Ovary (tissue), 9 donors: Measurements from ENCODE around the gene POLDIP3. TPM values are rescaled to one million over a fixed set of nuclear protein-coding genes. Genes with fewer than 3 reads are reported as not detected.

Source experiments
- DNase-seq, 5 donors: peaks; one replicate each; pipeline ENCODE4 v3.0.0-alpha.2; 2019 to 2020
- H3K27ac ChIP-seq, 2 donors: fragments of 200-600 bp; one replicate each; pipeline versions ENCODE4 v1.5.1 to v1.8.0; 2019 to 2022
- H3K27me3 ChIP-seq: fragments of 200-600 bp; one replicate; pipeline ENCODE4 v1.8.0; 2022
- H3K36me3 ChIP-seq: fragments of 200-600 bp; sonication (generic); one replicate; pipeline ENCODE4 v1.5.1; 2019
- H3K4me1 ChIP-seq: one replicate; pipeline ENCODE4 v1.8.1; 2013; ENCODE audit warnings: mild to moderate bottlenecking, moderate library complexity; ENCODE audit not compliant: insufficient read depth
- H3K4me3 ChIP-seq: fragments of 200-600 bp; sonication (generic); one replicate; pipeline ENCODE4 v1.5.1; 2017
- H3K9me3 ChIP-seq, 2 donors: fragments of 200-600 bp in 1 of 2; sonication (generic) in 1 of 2; one replicate each; pipeline versions ENCODE4 v1.5.1 to v1.8.1; 2013 to 2019; ENCODE audit warnings: mild to moderate bottlenecking in 1 of 2, moderate library complexity in 1 of 2
- CTCF ChIP-seq, 3 donors: fragments of 450-650 bp in 2 of 3; fragments of 200-600 bp in 1 of 3; IDR thresholded peaks; one replicate each; pipeline versions ENCODE4 v1.5.1 to v1.8.0; 2016 to 2022; ENCODE audit warnings: antibody characterized with exemption in 3 of 3, mild to moderate bottlenecking in 1 of 3
- EP300 ChIP-seq: sonication (generic); formaldehyde crosslinking; IDR thresholded peaks from one replicate; pipeline ENCODE4 v1.6.1; 2017; ENCODE audit warnings: antibody characterized with exemption
- POLR2A ChIP-seq: fragments of 450-650 bp; IDR thresholded peaks from one replicate; pipeline ENCODE4 v1.6.1; 2017; ENCODE audit warnings: antibody characterized with exemption, mild to moderate bottlenecking, moderate library complexity
- WGBS, 3 donors: extraction: QIAGEN DNeasy Blood & Tissue Kit in 1 of 3; methylation state at CpG; one replicate each; pipeline versions ENCODE4 v1.1.5 to v1.1.7; 2013 to 2017; 5-methylcytosine and 5-hydroxymethylcytosine counted together
- intact Hi-C, 4 donors: fragments of 100-400 bp; cut with DNase I; formaldehyde crosslinking; loops; one replicate each; pipeline versions ENCODE4 v1.11.0 to v1.15.1; 2022 to 2023
- polyA plus RNA-seq, 2 donors: library from polyadenylated mRNA; stranded (reverse); fragments of 200-250 nt in 1 of 2; fragments of 350-450 nt in 1 of 2; fragmentation: Illumina TruSeq in 1 of 2; extraction: RNeasy Lipid Tissue Mini Kit (QIAGEN cat#74804) in 1 of 2; gene quantifications; one replicate each; pipeline ENCODE4 v1.2.3, GENCODE V29; 2013 to 2014
- total RNA-seq, 7 donors: library from RNA; depleted of rRNA in 2 of 7; stranded (reverse); fragments of >200 nt in 2 of 7; fragmentation: NEBNext Ultra II Directional in 3 of 7; extraction: Animal tissue kit (Norgen Biotek cat#: 25700) in 3 of 7; gene quantifications; one replicate each; pipeline versions ENCODE4 v1.1.0 to v1.2.4, GENCODE V29; 2016 to 2023
- donor health status: DM: no; HTN: no; CAD: no; lungs with moderate emphysema.
- donor health status: DM: no; HTN: no; CAD: no.
- donor health status: Bipolar disorder and iron deficiency.
- donor health status: DM: yes; HTN: yes; CAD: no.
- donor health status: DM: no; HTN: no; CAD: no.
- donor health status: DM: yes; HTN: yes; CAD: no.

POLDIP3 gene
- total and polyA plus RNA-seq, 9 donors: 44.0 to 133 (median 103) TPM

DNA sequence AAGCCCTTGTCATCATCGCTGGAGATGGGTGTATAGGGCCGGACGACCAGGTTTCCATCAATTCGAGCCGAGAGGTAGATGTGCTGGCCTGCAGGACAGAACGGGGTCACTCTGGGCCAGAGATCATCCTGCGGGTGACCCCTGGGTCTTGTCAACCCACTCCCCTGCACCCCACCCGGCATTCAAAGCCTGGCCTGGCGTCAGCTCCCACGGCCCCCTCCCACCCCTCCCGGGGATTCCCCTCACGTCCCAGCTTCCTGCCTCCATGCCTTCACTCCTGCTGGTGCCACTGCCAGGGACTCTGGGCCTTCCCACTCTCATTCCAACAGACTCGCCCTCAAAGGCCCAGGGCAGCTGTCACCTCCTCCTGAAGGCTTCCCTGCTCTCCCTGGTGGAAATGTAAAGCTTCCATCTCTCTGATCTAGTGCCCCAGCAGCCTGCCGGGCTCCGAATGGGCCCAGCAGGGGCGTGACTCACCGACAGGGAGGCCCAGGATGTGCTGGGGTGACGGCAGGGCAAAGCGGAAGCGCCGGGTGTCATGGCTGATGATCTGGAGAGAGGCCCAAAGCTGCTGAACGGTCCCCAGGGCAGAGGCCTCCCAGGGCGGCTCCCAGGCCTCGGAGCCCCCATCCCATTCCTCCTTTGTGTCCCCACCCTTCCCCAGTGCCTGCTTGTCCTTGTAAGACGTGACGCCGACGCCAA, 16.4 kb upstream of the POLDIP3 start:
- no peaks in the 10 kb centered on the region for H3K36me3 ChIP-seq
- H3K4me3 ChIP-seq: no peak overlapping the region
- no peak for DNase-seq
- no peaks in the 10 kb centered on the region for H3K27me3 ChIP-seq
- H3K9me3 ChIP-seq: no peaks in the 10 kb centered on the region
- intact Hi-C loops: no loop called here
- no peak for TF ChIP-seq POLR2A
- TF ChIP-seq CTCF (IDR thresholded peaks at IDR 0.05): no peak
- TF ChIP-seq EP300: no peak
- peaks cover 6% of the 10 kb centered on the region for H3K4me1 ChIP-seq
- 82 to 87% (median 86%) methylated on average over 26 to 28 of the region's 28 CpGs for WGBS, 3 donors
- H3K27ac ChIP-seq: no peak overlapping the region

- Histone ChIP-seq H3K36me3 (no peaks in the 10 kb centered on the region), H3K27ac (no peak overlapping the region), H3K4me3 (no peak overlapping the region), H3K27me3 (no peaks in the 10 kb centered on the region), H3K9me3 (no peaks in the 10 kb centered on the region), H3K4me1 (peaks cover 6% of the 10 kb centered on the region)
- 92 to 96% (median 94%) methylated on average over 18 of the region's 18 CpGs for WGBS, 3 donors
- no peak for TF ChIP-seq EP300
- no peak for TF ChIP-seq POLR2A
- TF ChIP-seq CTCF (IDR thresholded peaks at IDR 0.05): no peak
- intact Hi-C loops: no loop called here
- no peak for DNase-seq
These were observed 15.5 kb upstream of the POLDIP3 start for GRCh38 chr22:42630211-42630610.

GRCh38 chr22:42627981-42628380, 13.3 kb upstream of the POLDIP3 start:
- Histone ChIP-seq H3K4me3 (no peak overlapping the region), H3K27ac (no peak overlapping the region), H3K4me1 (peaks cover 6% of the 10 kb centered on the region), H3K27me3 (no peaks in the 10 kb centered on the region), H3K9me3 (no peaks in the 10 kb centered on the region), H3K36me3 (no peaks in the 10 kb centered on the region)
- no peak for DNase-seq
- intact Hi-C loops: no loop called here
- 84 to 88% (median 87%) methylated on average over 9 of the region's 9 CpGs for WGBS, 3 donors
- no peak for TF ChIP-seq POLR2A
- TF ChIP-seq CTCF (IDR thresholded peaks at IDR 0.05): no peak
- no peak for TF ChIP-seq EP300

DNA sequence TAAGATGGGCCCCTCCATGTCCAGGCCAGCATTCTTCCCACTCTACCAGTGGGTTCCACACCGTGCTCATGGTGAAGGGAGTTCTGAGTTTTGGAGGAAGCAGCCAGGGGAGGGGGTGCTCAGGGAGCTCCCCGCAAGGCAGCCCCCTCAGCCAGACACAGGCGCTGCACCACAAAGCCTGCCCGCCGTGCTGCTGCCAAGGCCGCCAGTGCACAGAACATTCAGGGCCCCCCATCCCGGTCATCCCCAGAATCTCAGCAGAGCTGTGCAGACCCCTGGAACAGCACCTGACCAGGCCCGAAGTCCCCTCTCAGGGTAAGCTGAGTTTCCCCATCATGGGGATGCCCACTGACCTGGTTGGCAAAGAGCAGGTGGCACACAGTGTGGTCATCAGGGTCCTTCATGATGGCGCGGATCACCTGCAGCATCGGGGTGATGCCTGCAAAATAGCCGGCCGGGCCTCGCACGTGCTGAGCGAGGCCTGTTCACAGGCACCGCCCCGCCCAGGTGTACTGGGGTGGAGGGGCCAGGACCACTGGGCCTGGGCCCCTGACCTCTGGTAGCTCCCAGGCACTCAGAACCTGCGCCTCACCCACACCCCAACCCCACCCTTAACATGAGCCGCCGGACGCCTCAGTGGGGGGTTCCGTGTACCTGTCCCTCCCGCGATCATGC, 12.4 kb upstream of the POLDIP3 start:
- TF ChIP-seq POLR2A (no peak), EP300 (no peak), CTCF (IDR thresholded peaks at IDR 0.05) (no peak)
- DNase-seq: no peak
- intact Hi-C loops: no loop called here
- Histone ChIP-seq H3K27me3 (no peaks in the 10 kb centered on the region), H3K4me1 (peaks cover 1% of the 10 kb centered on the region), H3K36me3 (no peaks in the 10 kb centered on the region), H3K4me3 (no peak overlapping the region), H3K27ac (no peak overlapping the region), H3K9me3 (no peaks in the 10 kb centered on the region)
- 89 to 93% (median 91%) methylated on average over 23 to 25 of the region's 25 CpGs for WGBS, 3 donors
